Measurements from ENCODE around the gene CEACAM21.
"Not testable (repeated sequence)": the region's sequence is repeated elsewhere in the genome, so short reads cannot be mapped to it uniquely, and the experiment has no call there.

CEACAM21 gene

DNA sequence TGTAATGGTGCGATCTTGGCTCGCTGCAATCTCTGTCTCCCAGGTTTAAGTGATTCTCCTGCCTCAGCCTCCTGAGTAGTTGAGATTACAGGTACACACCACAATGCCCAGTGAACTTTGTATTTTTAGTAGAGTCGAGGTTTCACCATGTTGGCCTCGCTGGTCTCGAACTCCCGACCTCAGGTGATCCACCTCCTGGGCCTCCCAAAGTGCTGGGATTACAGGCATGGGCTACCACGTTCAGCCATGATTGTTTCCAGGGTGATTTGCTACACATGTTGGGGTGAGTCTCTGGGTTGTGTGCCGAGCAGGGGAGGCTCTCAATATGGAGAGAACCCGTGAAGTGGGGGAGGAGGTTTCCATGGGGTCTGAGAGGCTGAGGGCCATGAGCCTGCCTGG is 24.8 kb upstream of the CEACAM21 start:
- no peak for DNase-seq

DNA sequence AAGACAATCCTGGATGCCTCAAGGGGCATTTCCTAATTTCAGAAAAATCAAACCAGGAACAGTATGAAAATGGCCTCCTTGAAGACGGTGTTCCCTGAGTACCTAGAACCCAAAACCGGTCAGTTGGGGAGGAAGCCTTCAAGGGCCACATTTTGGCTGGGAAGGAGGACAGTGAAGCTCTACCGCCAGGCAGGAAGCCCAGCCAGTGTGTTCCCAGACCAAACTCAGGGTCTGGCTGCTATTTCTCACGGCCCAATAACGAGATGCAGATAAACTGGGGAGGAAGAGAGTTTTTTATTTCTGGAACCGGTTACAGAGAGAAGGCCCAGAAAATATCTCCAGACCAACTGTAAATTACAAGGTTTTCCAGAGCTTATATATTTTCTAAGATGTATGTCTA is 24.3 kb upstream of the CEACAM21 start:
- DNase-seq: no peak

DNA sequence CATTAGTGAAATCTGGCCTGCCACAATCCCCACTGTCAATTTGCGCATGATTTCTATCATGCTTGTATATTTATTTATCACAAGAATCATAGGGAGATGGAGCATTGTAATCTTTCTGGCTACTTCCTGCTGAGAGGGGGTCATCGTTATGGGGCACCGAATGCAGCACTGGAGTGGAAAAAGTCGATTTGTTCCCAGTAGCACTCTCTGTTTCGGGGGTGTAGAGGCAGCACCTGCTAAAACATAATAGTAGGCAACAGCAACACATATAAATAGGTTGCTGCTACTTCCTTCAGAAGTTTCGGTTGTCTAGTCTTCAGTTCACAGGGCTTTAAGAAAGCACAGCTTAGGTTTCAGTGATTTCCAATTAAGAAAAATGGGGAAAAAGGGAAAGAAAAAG is 23.4 kb upstream of the CEACAM21 start:
- DNase-seq: no peak

DNA sequence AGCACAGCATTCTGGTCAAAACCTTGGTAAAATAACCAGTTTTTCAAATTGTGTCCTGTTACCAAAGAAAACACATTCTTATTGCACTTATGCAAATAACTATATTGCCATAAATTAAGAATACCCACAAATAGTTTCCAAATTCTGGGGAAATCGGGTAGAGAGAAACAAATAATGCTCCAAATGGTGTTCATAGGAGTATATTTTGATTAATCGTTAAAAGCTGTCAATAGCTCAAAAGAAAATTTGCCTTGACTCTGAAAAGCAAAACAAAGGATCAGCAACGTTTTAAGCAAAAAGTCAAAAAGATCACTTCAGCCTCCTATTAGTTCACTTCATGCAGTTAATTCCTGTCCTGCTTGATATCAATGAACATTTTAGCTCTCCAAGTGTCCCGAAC is 22.2 kb upstream of the CEACAM21 start:
- no peak for DNase-seq

DNA sequence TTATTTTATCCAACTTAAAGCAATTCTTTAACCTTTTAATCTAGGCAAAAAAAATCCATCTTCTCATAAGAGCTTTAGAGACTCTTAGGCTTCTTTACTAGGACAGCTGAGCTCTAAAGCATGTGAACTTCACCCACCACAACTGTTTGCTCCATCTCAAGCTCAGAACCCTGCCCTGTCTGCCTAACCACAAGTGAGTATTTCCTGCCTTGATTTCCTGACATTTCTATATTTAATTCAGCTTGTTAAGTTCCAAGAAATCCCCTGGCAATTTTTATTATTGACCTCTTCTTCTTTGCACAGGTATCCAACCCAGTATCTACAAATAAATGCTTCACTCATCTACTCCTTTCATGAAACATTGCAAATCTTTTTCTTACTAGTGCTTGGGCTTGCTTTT is 21.1 kb upstream of the CEACAM21 start:
- no peak for DNase-seq

GRCh38 chr19:41555748-41556147 is 20.2 kb upstream of the CEACAM21 start:
- DNase-seq: no peak

GRCh38 chr19:41563854-41564514 is 12.0 kb upstream of the CEACAM21 start:
- DNase-seq: no peak

DNA sequence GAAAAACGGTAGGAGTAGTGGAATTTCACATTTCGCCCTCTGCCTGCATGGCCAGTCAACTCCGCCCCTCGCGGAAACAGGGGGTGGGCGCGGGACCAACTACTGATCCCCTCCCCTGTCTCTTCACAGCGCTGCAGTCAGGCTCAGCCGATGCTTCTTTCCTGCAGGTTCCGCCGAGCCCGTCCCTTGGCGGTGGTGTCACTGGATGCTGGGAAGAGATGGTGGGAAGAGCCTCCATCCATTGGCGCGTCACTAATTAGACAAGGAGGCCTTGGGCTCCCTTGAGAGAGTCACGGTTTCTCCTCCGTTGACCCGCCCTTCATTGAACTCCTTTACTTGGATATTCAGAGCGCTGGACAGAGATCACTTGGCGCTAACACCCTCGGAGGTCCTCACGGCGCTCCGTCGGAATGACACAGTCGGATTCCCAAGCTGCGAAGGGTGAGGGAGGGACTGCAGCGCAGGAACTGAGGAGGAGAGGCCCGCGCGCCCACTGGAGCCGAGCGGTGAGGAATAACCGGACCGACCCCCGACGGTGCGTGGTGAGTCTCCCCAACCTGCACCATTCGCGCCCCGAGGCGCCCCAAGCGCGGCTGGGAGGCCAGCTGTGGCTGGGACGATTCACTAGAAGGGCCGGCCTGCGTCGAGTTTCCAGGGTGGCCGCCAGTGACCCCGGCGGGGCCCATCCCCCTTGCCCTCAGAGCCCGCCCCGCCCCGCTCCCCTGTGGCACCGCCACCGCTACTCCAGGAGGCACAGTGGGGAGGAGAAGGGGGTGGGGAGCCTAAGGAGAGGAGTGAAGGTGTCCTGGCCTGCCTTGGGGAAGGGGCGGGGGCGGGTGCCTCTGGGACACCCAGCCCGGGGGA is 11.2 kb upstream of the CEACAM21 start:
- no peak for DNase-seq

DNA sequence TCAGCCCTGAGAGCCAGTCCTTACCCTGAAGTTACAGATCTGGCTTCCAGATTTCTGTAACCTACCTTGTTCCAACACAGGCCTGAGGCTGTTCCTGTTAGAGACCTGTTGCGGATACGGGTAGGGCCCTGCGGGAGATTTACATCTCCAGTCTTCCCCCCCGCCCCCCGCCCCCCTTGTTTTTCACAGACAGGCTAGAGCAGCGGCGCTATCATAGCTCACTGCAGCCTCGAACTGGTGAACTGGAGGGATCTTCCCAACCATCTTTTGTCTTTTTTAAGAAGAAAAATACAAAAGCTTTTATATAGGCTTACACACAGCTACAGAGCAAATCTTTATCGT is 10.6 kb upstream of the CEACAM21 start:
- DNase-seq: no peak

GRCh38 chr19:41566001-41566400 is 10.0 kb upstream of the CEACAM21 start:
- DNase-seq: no peak

DNA sequence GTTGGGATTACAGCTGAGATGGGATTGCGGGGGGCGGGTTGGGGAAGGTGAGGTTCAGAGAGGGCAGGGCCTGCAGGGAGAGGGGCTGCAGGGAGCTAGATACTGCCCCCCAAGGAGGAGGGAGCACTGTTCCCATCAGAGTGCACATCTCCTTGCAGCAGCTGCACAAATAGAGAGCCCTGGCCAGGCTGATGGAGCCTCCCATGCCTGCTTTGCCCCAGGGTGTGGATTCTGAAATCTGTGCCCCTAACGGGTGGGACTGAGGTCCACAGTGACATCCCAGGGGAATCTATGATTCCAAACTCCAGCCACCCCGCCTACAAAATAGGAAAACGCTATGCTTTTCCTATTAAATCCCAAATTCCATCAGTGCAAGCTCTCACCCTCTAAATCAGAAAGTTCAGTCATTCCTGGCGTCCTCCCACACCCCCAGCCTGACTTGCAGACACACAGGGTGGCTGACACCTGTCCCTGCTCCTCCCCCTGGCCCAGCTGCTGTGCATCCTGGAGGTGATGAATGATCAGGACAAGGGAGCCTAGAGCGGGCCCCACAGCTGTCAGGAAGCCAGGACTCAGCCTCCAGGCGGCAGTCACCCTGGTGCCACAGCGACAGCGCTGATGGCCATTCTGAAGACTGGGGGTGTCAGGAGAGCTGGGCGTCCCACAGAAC is 6.3 kb upstream of the CEACAM21 start:
- no peak for DNase-seq

GRCh38 chr19:41570179-41570578 is 5.8 kb upstream of the CEACAM21 start:
- DNase-seq: no peak

GRCh38 chr19:41570639-41571112 is 5.3 kb upstream of the CEACAM21 start:
- DNase-seq: peak; percentile 69

DNA sequence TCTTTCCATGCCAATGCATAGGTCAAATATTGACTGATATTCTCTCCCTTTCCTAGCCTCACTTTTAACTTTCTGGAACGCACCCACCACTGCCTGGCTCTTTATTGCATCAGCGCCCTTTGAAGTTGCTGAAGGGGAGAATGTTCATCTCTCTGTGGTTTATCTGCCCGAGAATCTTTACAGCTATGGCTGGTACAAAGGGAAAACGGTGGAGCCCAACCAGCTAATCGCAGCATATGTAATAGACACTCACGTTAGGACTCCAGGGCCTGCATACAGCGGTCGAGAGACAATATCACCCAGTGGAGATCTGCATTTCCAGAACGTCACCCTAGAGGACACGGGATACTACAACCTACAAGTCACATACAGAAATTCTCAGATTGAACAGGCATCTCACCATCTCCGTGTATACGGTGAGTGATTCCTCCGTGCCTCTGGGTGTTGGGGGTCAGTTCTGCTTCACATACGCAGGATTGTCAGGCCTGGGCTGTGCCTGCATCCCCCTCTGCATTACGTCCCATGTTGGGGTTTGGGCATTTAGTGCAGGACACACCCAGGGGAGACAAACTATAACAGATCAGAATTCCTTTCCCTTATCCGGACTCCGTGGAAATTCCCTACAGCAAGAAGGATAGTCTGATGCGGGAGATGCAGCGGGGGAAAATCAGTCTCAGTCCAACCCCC is 1.3 kb downstream of the CEACAM21 start:
- no peak for DNase-seq

GRCh38 chr19:41577833-41578232 is 1.9 kb downstream of the CEACAM21 start:
- no peak for DNase-seq

DNA sequence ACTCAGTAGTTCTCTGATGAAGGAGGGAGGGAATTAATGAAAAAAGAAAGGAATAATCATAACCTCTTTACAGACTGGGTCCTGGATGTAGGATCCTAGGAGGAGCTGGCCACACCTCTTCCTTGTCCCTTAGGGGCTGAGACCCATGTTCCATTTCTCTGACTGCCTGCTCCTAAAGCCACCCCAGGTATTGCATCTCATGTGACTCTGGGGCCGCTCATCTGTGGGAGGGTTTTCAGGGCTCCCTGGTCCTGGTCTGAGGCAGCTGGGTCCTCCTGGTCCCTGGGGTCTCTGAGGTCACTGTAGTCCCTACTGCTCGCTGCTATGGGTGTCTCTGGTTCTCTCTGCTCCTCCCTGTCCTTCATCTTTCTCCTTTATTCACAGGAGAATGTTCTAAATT is 2.9 kb downstream of the CEACAM21 start:
- no peak for DNase-seq

DNA sequence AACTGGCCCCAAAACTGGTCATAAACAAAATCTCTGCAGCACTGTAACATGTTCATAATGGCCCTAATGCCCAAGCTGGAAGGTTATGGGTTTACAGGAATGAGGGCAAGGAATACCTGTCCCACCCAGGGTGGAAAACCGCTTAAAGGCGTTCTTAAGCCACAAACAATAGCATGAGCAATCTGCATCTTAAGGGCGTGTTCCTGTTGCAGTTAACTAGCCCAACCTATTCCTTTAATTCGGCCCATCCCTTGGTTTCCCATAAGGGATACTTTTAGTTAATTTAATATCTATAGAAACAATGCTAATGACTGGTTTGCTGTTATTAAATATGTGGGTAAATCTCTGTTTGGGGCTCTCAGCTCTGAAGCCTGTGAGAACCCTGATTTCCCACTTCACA is 5.1 kb downstream of the CEACAM21 start:
- not testable (repeated sequence) for DNase-seq

- not testable (repeated sequence) for DNase-seq
Observed at GRCh38 chr19:41582577-41583182, 6.7 kb downstream of the CEACAM21 start.

DNA sequence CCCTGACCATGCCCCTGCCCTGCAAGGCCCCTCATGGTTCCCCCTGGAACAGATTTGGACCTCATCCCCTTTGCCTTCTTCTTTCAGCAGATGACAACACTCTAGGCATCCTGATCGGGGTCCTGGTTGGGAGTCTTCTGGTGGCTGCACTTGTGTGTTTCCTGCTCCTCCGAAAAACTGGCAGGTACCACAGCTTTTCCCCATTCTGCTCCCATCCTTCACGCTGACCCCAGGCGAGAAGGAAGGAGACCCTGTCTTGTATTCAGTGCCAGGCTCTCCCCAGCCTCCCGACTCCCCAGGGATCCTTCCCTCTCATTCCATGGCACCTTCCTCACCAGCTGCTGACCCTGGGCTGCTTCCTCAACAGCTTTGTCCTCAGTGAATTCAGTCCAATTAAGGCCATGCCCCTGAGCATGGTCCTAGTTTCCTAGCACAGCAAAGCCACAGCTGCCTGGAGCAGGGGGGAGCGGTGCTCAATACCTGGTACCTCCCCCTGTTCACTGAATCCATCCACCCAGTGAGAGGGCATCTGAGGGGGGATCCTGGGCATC is 8.4 kb downstream of the CEACAM21 start:
- no peak for DNase-seq

- no peak for DNase-seq
Observed at GRCh38 chr19:41584931-41585330, 9.0 kb downstream of the CEACAM21 start.

DNA sequence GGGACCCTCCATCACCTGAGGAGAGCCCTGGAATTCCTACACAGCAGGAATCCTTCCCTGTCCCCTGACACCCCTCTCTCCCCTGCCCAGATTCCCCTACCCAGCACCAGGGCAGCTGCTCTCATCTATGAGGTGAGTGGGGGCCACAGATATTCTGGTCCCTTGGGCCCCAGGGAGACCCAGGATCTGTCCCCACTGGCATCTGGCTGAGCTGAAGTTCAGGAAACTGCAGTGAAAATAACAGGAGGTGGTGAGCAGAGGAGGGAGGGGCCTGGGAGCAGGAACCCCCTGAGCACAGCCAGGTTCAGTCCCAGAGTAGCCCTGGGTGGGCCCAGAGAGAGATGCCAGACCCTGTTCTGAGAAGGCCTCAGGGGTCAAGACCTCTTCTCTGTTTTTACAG is 10.1 kb downstream of the CEACAM21 start:
- no peak for DNase-seq

- no peak for DNase-seq
Observed at GRCh38 chr19:41587101-41587837, 11.3 kb downstream of the CEACAM21 start.

All from NK-92 treated with Interleukin-12 subunit alpha and Interleukin-12 subunit beta, amount 100 ng/mL, for 24 hours (cell line).